K562 (cell line): ENCODE results near the gene SLC2A8. TPM values are rescaled to one million over a fixed set of nuclear protein-coding genes. Genes with fewer than 3 reads are reported as not detected.

Source experiments
- ATF7 ChIP-seq: fragments of 450-650 bp; IDR thresholded peaks from 2 replicates; pipeline ENCODE4 v1.7.1; 2014; ENCODE audit warnings: mild to moderate bottlenecking, moderate library complexity
- CHD2 ChIP-seq: IDR thresholded peaks from 2 replicates; pipeline ENCODE4 v1.6.1; 2011; ENCODE audit warnings: low read depth, low read length
- FOXK2 ChIP-seq, 2 experiments: fragments of 450-650 bp; IDR thresholded peaks in 1 of 2; conservative IDR thresholded peaks in 1 of 2; 2 replicates each; pipeline ENCODE4 v1.6.1; 2016; ENCODE audit warnings: low read depth in 2 of 2, mild to moderate bottlenecking in 1 of 2
- JUND ChIP-seq, 2 experiments: IDR thresholded peaks; 2 replicates in 1 of 2; 3 replicates in 1 of 2; pipeline ENCODE4 v1.6.1; 2011; ENCODE audit warnings: borderline replicate concordance in 2 of 2, low read depth in 2 of 2, low read length in 2 of 2, improper control_type of control experiment in 1 of 2, missing biosample characterization in 1 of 2, missing genetic modification characterization in 1 of 2, missing genetic modification reagents in 1 of 2
- KAT8 ChIP-seq: fragments of 450-650 bp; IDR thresholded peaks from 2 replicates; pipeline ENCODE4 v1.6.1; 2016; ENCODE audit warnings: low read depth, mild to moderate bottlenecking
- SRSF1 ChIP-seq: fragments of 200-400 bp; formaldehyde crosslinking; IDR thresholded peaks from 2 replicates; pipeline ENCODE4 v1.6.1; 2017; ENCODE audit warnings: mild to moderate bottlenecking, low read depth, low read length, moderate library complexity
- polyA plus RNA-seq, 8 experiments: library from polyadenylated mRNA; depleted of rRNA in 4 of 8; stranded (reverse) in 5 of 8; unstranded in 3 of 8; fragments of >200 nt; fragmentation: Nextera tagmentation in 2 of 8; fragmentation: Illumina TruSeq in 1 of 8; extraction: Ambion mirVana in 2 of 8; extraction: Trizol in 1 of 8; gene quantifications; 2 replicates each; pipeline versions ENCODE4 v1.2.1 to v1.2.3, GENCODE V29; 2011 to 2014; ENCODE audit warnings: inconsistent platforms in 1 of 8, missing spikeins in 1 of 8
- total RNA-seq, 7 experiments: library from RNA; depleted of rRNA in 6 of 7; stranded (reverse); fragments of >200 nt in 6 of 7; fragmentation: Illumina TruSeq in 2 of 7; extraction: Trizol in 2 of 7; gene quantifications; 2 replicates each; pipeline versions ENCODE4 v1.2.1 to v1.2.3, GENCODE V29; 2011 to 2021; ENCODE audit warnings: low replicate concordance in 1 of 7
- TF ChIP-seq, protein P1 (sequence below), 2 experiments: fragments of 450-650 bp; IDR thresholded peaks; 2 replicates each; pipeline ENCODE4 v1.6.1; 2016; ENCODE audit warnings: mild to moderate bottlenecking in 2 of 2, borderline replicate concordance in 1 of 2, low read depth in 1 of 2, moderate library complexity in 1 of 2
- TF ChIP-seq, protein P2 (sequence below): sonication (generic); formaldehyde crosslinking; IDR thresholded peaks from 2 replicates; pipeline ENCODE4 v1.8.0; 2023; ENCODE audit warnings: mild to moderate bottlenecking, missing genetic modification reagents
- TF ChIP-seq, protein P3 (sequence below): sonication (generic); formaldehyde crosslinking; IDR thresholded peaks from 2 replicates; pipeline ENCODE4 v1.8.0; 2022; ENCODE audit warnings: missing genetic modification reagents, mild to moderate bottlenecking, moderate library complexity, borderline replicate concordance
- TF ChIP-seq, protein P4 (sequence below), 2 experiments: fragments of 450-650 bp; IDR thresholded peaks; 2 replicates each; pipeline ENCODE4 v1.6.1; 2016

Gene SLC2A8
- total and polyA plus RNA-seq, 9 of the 15 experiments (the other 6 are each of a cell fraction or from before 2014, with no cell fraction given), result 0.13 to 12.9 (median 5.2) TPM

DNA sequence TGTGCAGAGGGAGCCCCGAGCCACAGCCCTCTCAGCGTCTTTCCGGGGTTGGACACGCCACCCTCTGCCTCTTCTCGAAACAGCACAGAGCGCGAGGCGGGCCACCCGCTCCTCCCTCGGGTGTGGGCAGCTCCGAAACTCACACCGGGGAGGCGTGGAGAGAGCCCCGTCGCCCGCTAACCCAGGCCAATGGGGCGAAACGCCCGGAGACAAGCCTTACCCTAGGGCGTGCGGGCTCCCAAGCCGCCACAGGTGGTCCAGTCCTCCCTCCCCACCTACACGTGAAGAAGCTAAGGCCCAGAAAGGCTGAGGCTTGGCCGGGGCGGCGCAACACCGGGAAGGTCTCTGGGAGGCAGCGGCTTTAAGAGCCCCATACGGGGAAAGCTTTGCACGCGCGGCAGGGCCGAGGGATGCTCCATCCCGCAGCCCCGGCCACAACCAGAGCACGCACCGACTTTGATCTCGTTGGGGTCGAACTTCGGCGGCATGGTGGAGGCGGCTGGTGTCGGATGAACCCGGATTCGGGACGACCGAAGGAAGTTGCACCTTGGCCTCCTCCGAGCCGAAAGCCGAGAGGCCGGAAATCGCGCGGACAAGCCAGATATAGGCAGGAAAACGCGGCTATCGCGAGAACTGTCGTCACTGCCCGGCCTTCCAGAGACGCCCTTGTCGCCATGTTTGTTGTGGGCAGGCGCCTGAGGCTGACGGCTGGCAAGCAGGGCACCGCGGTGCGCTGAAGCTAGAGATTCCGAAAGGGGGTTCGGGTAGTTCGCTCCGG is 54.0 kb downstream of the SLC2A8 start, which contains the start of the genes LRSAM1 and RPL12 (continued):
- TF ChIP-seq, protein P1, sequence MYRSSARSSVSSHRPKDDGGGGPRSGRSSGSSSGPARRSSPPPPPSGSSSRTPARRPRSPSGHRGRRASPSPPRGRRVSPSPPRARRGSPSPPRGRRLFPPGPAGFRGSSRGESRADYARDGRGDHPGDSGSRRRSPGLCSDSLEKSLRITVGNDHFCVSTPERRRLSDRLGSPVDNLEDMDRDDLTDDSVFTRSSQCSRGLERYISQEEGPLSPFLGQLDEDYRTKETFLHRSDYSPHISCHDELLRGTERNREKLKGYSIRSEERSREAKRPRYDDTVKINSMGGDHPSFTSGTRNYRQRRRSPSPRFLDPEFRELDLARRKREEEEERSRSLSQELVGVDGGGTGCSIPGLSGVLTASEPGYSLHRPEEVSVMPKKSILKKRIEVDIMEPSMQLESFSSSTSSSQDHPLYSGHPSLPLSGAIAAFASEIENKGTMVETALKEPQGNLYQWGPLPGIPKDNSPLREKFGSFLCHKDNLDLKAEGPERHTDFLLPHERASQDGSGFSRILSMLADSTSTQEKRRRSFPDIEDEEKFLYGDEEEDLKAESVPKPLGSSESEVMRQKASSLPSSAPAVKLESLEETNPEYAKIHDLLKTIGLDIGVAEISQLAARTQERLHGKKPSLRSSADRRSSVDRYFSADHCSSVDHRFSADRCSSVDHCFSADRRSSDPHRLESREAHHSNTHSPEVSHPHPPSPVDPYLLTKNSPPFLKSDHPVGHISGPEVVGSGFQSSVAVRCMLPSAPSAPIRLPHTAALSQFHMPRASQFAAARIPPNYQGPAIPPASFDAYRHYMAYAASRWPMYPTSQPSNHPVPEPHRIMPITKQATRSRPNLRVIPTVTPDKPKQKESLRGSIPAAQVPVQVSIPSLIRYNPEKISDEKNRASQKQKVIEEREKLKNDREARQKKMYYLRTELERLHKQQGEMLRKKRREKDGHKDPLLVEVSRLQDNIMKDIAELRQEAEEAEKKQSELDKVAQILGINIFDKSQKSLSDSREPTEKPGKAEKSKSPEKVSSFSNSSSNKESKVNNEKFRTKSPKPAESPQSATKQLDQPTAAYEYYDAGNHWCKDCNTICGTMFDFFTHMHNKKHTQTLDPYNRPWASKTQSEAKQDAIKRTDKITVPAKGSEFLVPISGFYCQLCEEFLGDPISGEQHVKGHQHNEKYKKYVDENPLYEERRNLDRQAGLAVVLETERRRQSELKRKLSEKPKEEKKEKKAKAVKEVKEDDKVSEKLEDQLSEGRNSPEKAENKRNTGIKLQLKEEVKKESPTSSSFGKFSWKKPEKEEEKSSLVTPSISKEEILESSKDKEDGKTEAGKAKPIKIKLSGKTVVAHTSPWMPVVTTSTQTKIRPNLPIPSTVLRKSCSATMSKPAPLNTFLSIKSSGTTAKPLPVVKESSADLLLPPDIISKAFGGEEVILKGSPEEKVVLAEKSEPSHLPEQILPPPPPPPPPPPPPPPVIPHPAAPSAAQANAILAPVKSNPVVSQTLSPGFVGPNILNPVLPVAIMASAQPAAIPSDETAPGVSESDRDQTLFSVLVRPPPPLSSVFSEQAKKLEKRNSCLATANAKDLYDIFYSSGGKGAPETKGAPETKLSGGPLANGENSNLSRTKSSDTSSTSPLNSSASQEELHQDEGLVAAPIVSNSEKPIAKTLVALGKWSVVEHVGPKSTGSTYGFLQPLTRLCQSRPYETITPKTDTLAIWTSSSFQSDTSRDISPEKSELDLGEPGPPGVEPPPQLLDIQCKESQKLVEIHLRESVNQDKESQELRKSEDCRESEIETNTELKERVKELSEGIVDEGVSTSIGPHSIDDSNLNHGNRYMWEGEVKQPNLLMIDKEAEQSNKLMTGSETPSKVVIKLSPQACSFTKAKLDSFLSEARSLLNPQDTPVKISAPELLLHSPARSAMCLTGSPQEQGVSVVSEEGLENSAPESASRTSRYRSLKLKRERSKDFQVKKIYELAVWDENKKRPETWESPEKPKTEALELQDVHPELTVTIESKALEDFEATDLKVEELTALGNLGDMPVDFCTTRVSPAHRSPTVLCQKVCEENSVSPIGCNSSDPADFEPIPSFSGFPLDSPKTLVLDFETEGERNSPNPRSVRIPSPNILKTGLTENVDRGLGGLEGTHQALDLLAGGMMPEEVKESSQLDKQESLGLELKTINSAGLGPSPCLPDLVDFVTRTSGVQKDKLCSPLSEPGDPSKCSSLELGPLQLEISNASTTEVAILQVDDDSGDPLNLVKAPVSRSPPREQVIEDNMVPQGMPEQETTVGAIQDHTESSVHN (IDR thresholded peaks at IDR 0.05; ENCODE audit: borderline replicate concordance in 1 of 2, low read depth in 1 of 2), result 0 out of 4 replicates have a peak, but pooled peaks of 1 of the 2 experiments have one; percentile 46
- TF ChIP-seq, protein P2, sequence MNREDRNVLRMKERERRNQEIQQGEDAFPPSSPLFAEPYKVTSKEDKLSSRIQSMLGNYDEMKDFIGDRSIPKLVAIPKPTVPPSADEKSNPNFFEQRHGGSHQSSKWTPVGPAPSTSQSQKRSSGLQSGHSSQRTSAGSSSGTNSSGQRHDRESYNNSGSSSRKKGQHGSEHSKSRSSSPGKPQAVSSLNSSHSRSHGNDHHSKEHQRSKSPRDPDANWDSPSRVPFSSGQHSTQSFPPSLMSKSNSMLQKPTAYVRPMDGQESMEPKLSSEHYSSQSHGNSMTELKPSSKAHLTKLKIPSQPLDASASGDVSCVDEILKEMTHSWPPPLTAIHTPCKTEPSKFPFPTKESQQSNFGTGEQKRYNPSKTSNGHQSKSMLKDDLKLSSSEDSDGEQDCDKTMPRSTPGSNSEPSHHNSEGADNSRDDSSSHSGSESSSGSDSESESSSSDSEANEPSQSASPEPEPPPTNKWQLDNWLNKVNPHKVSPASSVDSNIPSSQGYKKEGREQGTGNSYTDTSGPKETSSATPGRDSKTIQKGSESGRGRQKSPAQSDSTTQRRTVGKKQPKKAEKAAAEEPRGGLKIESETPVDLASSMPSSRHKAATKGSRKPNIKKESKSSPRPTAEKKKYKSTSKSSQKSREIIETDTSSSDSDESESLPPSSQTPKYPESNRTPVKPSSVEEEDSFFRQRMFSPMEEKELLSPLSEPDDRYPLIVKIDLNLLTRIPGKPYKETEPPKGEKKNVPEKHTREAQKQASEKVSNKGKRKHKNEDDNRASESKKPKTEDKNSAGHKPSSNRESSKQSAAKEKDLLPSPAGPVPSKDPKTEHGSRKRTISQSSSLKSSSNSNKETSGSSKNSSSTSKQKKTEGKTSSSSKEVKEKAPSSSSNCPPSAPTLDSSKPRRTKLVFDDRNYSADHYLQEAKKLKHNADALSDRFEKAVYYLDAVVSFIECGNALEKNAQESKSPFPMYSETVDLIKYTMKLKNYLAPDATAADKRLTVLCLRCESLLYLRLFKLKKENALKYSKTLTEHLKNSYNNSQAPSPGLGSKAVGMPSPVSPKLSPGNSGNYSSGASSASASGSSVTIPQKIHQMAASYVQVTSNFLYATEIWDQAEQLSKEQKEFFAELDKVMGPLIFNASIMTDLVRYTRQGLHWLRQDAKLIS (CRISPR knock-in tag), result peak; percentile 99
- TF ChIP-seq ATF7, result peak; percentile 92
- no peak for TF ChIP-seq FOXK2 (conservative IDR thresholded peaks at IDR 0.05 in 1 of 2, IDR thresholded peaks at IDR 0.05 in 1 of 2; ENCODE audit: low read depth in 2 of 2)
- peak; percentile 87; the same call in 1 of the 2 replicates for TF ChIP-seq SRSF1
- TF ChIP-seq, protein P3, sequence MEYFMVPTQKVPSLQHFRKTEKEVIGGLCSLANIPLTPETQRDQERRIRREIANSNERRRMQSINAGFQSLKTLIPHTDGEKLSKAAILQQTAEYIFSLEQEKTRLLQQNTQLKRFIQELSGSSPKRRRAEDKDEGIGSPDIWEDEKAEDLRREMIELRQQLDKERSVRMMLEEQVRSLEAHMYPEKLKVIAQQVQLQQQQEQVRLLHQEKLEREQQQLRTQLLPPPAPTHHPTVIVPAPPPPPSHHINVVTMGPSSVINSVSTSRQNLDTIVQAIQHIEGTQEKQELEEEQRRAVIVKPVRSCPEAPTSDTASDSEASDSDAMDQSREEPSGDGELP, result peak; percentile 85
- TF ChIP-seq CHD2, result peak; percentile 98
- TF ChIP-seq, protein P4, sequence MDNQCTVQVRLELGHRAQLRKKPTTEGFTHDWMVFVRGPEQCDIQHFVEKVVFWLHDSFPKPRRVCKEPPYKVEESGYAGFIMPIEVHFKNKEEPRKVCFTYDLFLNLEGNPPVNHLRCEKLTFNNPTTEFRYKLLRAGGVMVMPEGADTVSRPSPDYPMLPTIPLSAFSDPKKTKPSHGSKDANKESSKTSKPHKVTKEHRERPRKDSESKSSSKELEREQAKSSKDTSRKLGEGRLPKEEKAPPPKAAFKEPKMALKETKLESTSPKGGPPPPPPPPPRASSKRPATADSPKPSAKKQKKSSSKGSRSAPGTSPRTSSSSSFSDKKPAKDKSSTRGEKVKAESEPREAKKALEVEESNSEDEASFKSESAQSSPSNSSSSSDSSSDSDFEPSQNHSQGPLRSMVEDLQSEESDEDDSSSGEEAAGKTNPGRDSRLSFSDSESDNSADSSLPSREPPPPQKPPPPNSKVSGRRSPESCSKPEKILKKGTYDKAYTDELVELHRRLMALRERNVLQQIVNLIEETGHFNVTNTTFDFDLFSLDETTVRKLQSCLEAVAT (IDR thresholded peaks at IDR 0.05), result peak; percentile 69 to 71; a peak in 3 of 4 replicates
- peak; percentile 66 for TF ChIP-seq JUND (IDR thresholded peaks at IDR 0.05; ENCODE audit: borderline replicate concordance, low read depth, low read length)
- TF ChIP-seq JUND (tag; IDR thresholded peaks at IDR 0.05; ENCODE audit: borderline replicate concordance, low read depth, low read length), result no peak; the same call in 1 of the 3 replicates
- no peak for TF ChIP-seq KAT8
